Measurements from ENCODE around the gene PADI2.

The PADI2 gene

DNA sequence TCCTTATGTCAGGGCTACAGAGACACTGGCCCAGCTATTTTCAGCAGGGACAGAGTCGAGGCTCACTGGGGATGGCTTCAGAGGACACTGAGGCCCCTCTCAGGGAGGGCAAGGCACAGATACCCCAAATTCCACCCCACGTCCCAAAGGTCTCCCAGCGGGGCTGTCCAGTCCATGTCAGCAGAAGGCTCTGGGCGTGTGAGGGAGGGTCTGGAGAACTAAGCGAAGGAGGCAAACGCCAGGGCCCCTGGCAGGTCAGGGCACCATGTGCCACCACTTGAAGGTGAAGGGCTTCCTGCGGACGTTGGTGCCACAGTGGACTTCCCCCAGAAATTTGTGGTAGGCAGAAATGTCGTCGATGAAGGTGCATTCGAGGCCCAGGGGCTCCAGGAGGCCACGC, 50.5 kb downstream of the PADI2 start:
- no peak overlapping the region for H2BK120ac ChIP-seq (ENCODE audit: low read depth, low read length)
- H3K9me3 ChIP-seq (ENCODE audit: control insufficient read depth, low read length) = peaks cover 5% of the 10 kb centered on the region
- no peak overlapping the region for H2AFZ ChIP-seq (ENCODE audit: low read depth, low read length)
- no peak overlapping the region for H4K8ac ChIP-seq (ENCODE audit: low read length)
- DNase-seq = no peak
- H3K36me3 ChIP-seq (ENCODE audit: control insufficient read depth in 1 of 2, insufficient read depth in 2 of 2, low read depth in 1 of 2, low read length in 2 of 2) = peaks cover 0 to 53% of the 10 kb centered on the region in 2 experiments
- H3K27me3 ChIP-seq (ENCODE audit: control insufficient read depth in 1 of 2, insufficient read depth in 1 of 2, low read length in 2 of 2) = peaks cover 0 to 60% of the 10 kb centered on the region in 2 experiments
- H3K9ac ChIP-seq (ENCODE audit: low read length) = no peak overlapping the region
- WGBS = 68% methylated on average over 12 of the region's 12 CpGs
- H3K79me1 ChIP-seq (replicated peaks; ENCODE audit: low read length, poor library complexity, severe bottlenecking) = no peaks in the 10 kb centered on the region
- H3K23ac ChIP-seq (ENCODE audit: low read length in 2 of 2) = no peak overlapping the region
- no peak overlapping the region for H2BK15ac ChIP-seq (ENCODE audit: low read depth, poor library complexity, severe bottlenecking)
- H3K4ac ChIP-seq (ENCODE audit: low read depth in 1 of 2, low read length in 2 of 2) = no peak overlapping the region
- peaks cover 5% of the 10 kb centered on the region for H3K4me1 ChIP-seq (ENCODE audit: control insufficient read depth, insufficient read depth, low read depth, low read length)
- no peak overlapping the region for H2BK12ac ChIP-seq (ENCODE audit: low read length in 2 of 2)
- H4K91ac ChIP-seq (ENCODE audit: low read length) = no peak overlapping the region
- H3K14ac ChIP-seq (ENCODE audit: low read length in 2 of 2) = no peak overlapping the region
- H3K27ac ChIP-seq (ENCODE audit: low read length, poor library complexity, severe bottlenecking) = no peak overlapping the region
- no peak overlapping the region for H3K4me3 ChIP-seq (ENCODE audit: insufficient read depth in 1 of 2, low read depth in 1 of 2, low read length in 2 of 2)
- H3K4me2 ChIP-seq (ENCODE audit: low read length, poor library complexity, severe bottlenecking) = no peak overlapping the region
- H3K18ac ChIP-seq (ENCODE audit: low read depth in 1 of 2, low read length in 2 of 2) = no peak overlapping the region
- no peak overlapping the region for H2AK5ac ChIP-seq (ENCODE audit: low read length, severe bottlenecking)
- H2BK5ac ChIP-seq (ENCODE audit: low read depth, low read length, poor library complexity, severe bottlenecking) = no peak overlapping the region

DNA sequence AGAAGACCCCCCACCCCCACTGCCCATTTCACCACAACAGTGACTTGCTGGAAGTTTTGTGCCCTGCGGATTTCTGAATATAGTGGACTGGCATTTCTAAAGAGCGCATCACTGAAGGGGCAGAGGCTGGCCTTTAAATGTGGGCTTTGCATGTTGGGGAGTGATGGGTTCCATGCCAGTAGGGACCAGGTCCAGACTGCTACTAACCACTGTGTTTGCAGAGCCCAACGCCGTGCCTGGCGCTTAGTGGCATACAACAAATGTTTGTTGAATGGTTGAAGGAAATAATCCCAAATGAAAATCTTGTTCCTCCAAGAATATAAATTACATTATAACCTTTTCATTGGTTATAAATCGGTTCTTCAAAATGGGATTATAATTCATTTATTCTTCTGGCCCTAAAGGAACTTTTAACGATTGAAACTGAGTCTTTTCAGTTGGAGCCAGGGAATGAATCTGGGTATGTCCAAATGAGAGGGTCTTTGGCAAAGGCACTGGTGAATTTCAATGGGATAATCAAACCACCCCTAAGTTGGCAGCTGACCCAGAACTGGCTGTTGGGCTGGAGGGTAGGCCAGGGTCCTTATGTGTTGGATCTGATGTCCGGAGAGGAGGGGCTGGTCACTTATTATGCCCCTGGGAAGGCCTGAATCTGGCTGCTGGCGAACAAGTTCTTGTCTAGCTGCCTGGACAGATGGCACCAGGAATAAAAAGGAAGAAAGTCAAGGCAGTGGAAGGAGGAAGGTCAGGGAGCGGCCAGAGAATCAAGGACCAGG, 51.6 kb downstream of the PADI2 start:
- peaks cover 0 to 57% of the 10 kb centered on the region in 2 experiments for H3K27me3 ChIP-seq (ENCODE audit: control insufficient read depth in 1 of 2, insufficient read depth in 1 of 2, low read length in 2 of 2)
- no peak overlapping the region for H3K4me2 ChIP-seq (ENCODE audit: low read length, poor library complexity, severe bottlenecking)
- no peak overlapping the region for H3K9ac ChIP-seq (ENCODE audit: low read length)
- H3K36me3 ChIP-seq (ENCODE audit: control insufficient read depth in 1 of 2, insufficient read depth in 2 of 2, low read depth in 1 of 2, low read length in 2 of 2) = peaks cover 0 to 50% of the 10 kb centered on the region in 2 experiments
- H2BK120ac ChIP-seq (ENCODE audit: low read depth, low read length) = no peak overlapping the region
- no peak overlapping the region for H2AFZ ChIP-seq (ENCODE audit: low read depth, low read length)
- no peak overlapping the region for H3K18ac ChIP-seq (ENCODE audit: low read depth in 1 of 2, low read length in 2 of 2)
- H3K23ac ChIP-seq (ENCODE audit: low read length in 2 of 2) = no peak overlapping the region
- H2BK12ac ChIP-seq (ENCODE audit: low read length in 2 of 2) = no peak overlapping the region
- no peak for DNase-seq
- H3K79me1 ChIP-seq (replicated peaks; ENCODE audit: low read length, poor library complexity, severe bottlenecking) = no peaks in the 10 kb centered on the region
- no peak overlapping the region for H4K8ac ChIP-seq (ENCODE audit: low read length)
- WGBS = 73% methylated on average over 5 of the region's 10 CpGs
- H3K27ac ChIP-seq (ENCODE audit: low read length, poor library complexity, severe bottlenecking) = no peak overlapping the region
- no peak overlapping the region for H2AK5ac ChIP-seq (ENCODE audit: low read length, severe bottlenecking)
- H3K14ac ChIP-seq (ENCODE audit: low read length in 2 of 2) = no peak overlapping the region
- H2BK15ac ChIP-seq (ENCODE audit: low read depth, poor library complexity, severe bottlenecking) = no peak overlapping the region
- no peak overlapping the region for H4K91ac ChIP-seq (ENCODE audit: low read length)
- no peak overlapping the region for H3K4me3 ChIP-seq (ENCODE audit: insufficient read depth in 1 of 2, low read depth in 1 of 2, low read length in 2 of 2)
- H3K4me1 ChIP-seq (ENCODE audit: control insufficient read depth, insufficient read depth, low read depth, low read length) = peaks cover 5% of the 10 kb centered on the region
- H3K9me3 ChIP-seq (ENCODE audit: control insufficient read depth, low read length) = peaks cover 5% of the 10 kb centered on the region
- no peak overlapping the region for H3K4ac ChIP-seq (ENCODE audit: low read depth in 1 of 2, low read length in 2 of 2)
- H2BK5ac ChIP-seq (ENCODE audit: low read depth, low read length, poor library complexity, severe bottlenecking) = no peak overlapping the region

DNA sequence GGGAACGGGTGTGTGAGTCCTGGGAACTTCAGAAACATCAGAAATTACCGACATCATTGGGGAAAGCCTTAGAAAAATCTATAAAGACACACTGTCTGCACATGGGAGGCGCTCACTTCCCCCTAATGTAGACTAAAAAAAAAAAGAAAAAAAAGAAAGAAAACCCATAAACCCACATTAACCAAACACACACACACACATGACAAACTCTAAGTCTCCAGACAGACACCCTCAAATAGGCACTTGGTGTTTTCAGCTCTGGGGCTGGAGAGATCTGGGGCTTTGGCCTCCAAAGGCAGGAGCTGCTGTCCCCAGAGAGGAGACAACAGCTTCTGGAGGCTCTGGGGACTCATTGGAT, 52.2 kb downstream of the PADI2 start:
- H4K91ac ChIP-seq (ENCODE audit: low read length) = no peak overlapping the region
- H2AFZ ChIP-seq (ENCODE audit: low read depth, low read length) = no peak overlapping the region
- no peak overlapping the region for H4K8ac ChIP-seq (ENCODE audit: low read length)
- no peaks in the 10 kb centered on the region for H3K79me1 ChIP-seq (replicated peaks; ENCODE audit: low read length, poor library complexity, severe bottlenecking)
- peaks cover 0 to 48% of the 10 kb centered on the region in 2 experiments for H3K36me3 ChIP-seq (ENCODE audit: control insufficient read depth in 1 of 2, insufficient read depth in 2 of 2, low read depth in 1 of 2, low read length in 2 of 2)
- no peak overlapping the region for H3K14ac ChIP-seq (ENCODE audit: low read length in 2 of 2)
- H2BK5ac ChIP-seq (ENCODE audit: low read depth, low read length, poor library complexity, severe bottlenecking) = no peak overlapping the region
- H3K4me3 ChIP-seq (ENCODE audit: insufficient read depth in 1 of 2, low read depth in 1 of 2, low read length in 2 of 2) = no peak overlapping the region
- no peak overlapping the region for H2BK12ac ChIP-seq (ENCODE audit: low read length in 2 of 2)
- no peak overlapping the region for H3K4me2 ChIP-seq (ENCODE audit: low read length, poor library complexity, severe bottlenecking)
- no peak overlapping the region for H2BK15ac ChIP-seq (ENCODE audit: low read depth, poor library complexity, severe bottlenecking)
- no peak overlapping the region for H3K4ac ChIP-seq (ENCODE audit: low read depth in 1 of 2, low read length in 2 of 2)
- no peak overlapping the region for H2AK5ac ChIP-seq (ENCODE audit: low read length, severe bottlenecking)
- H2BK120ac ChIP-seq (ENCODE audit: low read depth, low read length) = no peak overlapping the region
- H3K23ac ChIP-seq (ENCODE audit: low read length in 2 of 2) = no peak overlapping the region
- WGBS = 94% methylated on average over 3 of the region's 3 CpGs
- no peak overlapping the region for H3K9ac ChIP-seq (ENCODE audit: low read length)
- no peak overlapping the region for H3K27ac ChIP-seq (ENCODE audit: low read length, poor library complexity, severe bottlenecking)
- no peak overlapping the region for H3K18ac ChIP-seq (ENCODE audit: low read depth in 1 of 2, low read length in 2 of 2)
- H3K27me3 ChIP-seq (ENCODE audit: control insufficient read depth in 1 of 2, insufficient read depth in 1 of 2, low read length in 2 of 2) = peaks cover 0 to 53% of the 10 kb centered on the region in 2 experiments
- peaks cover 5% of the 10 kb centered on the region for H3K4me1 ChIP-seq (ENCODE audit: control insufficient read depth, insufficient read depth, low read depth, low read length)
- H3K9me3 ChIP-seq (ENCODE audit: control insufficient read depth, low read length) = peaks cover 5% of the 10 kb centered on the region
- no peak for DNase-seq

DNA sequence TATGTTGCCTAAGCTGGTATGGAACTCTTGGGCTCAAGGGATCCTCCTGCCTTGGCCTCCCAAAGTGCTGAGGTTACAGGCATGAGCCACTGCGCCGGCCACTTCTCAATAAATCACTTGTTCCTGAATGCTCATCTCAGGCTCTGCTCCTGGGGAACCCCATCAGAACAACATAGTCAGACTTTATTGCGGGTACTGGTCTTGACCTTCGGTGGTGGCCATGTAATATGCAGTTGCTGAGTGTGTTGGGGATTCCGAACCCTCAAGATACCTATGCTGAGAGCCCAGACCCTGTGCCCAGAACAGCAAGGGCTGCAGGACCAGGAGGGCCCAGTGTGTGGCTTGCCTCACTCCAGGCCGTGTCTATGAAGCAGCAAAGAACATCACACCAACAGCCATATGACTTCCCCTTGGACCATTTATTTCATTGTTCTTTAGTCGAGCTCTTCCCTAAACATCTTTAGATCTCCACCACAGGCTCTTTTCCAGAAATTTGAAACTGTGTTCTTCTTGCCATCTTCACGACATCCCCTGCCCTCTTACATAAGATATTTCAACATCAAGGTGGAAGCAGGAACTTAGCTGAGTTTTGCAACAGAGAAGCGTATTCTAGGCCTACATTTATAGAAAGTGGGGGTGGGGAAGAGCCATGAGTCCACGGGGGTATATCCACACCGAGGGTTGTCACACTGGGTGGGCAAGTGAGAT, 52.7 kb downstream of the PADI2 start:
- Histone ChIP-seq H3K23ac (ENCODE audit: low read length in 2 of 2) (no peak overlapping the region), H3K4ac (ENCODE audit: low read depth in 1 of 2, low read length in 2 of 2) (no peak overlapping the region), H2BK15ac (ENCODE audit: low read depth, poor library complexity, severe bottlenecking) (no peak overlapping the region), H2AFZ (ENCODE audit: low read depth, low read length) (no peak overlapping the region), H4K91ac (ENCODE audit: low read length) (no peak overlapping the region), H2BK12ac (ENCODE audit: low read length in 2 of 2) (no peak overlapping the region), H3K27me3 (ENCODE audit: control insufficient read depth in 1 of 2, insufficient read depth in 1 of 2, low read length in 2 of 2) (peaks cover 0 to 50% of the 10 kb centered on the region in 2 experiments), H2AK5ac (ENCODE audit: low read length, severe bottlenecking) (no peak overlapping the region), H3K4me1 (ENCODE audit: control insufficient read depth, insufficient read depth, low read depth, low read length) (peaks cover 5% of the 10 kb centered on the region), H3K79me1 (replicated peaks; ENCODE audit: low read length, poor library complexity, severe bottlenecking) (no peaks in the 10 kb centered on the region), H3K9me3 (ENCODE audit: control insufficient read depth, low read length) (peaks cover 5% of the 10 kb centered on the region), H3K4me2 (ENCODE audit: low read length, poor library complexity, severe bottlenecking) (no peak overlapping the region), H2BK5ac (ENCODE audit: low read depth, low read length, poor library complexity, severe bottlenecking) (no peak overlapping the region), H3K27ac (ENCODE audit: low read length, poor library complexity, severe bottlenecking) (no peak overlapping the region), H3K9ac (ENCODE audit: low read length) (no peak overlapping the region), H2BK120ac (ENCODE audit: low read depth, low read length) (no peak overlapping the region), H3K18ac (ENCODE audit: low read depth in 1 of 2, low read length in 2 of 2) (no peak overlapping the region), H3K36me3 (ENCODE audit: control insufficient read depth in 1 of 2, insufficient read depth in 2 of 2, low read depth in 1 of 2, low read length in 2 of 2) (peaks cover 0 to 44% of the 10 kb centered on the region in 2 experiments), H4K8ac (ENCODE audit: low read length) (no peak overlapping the region), H3K14ac (ENCODE audit: low read length in 2 of 2) (no peak overlapping the region), H3K4me3 (ENCODE audit: insufficient read depth in 1 of 2, low read depth in 1 of 2, low read length in 2 of 2) (no peak overlapping the region)
- no peak for DNase-seq
- WGBS = 89% methylated on average over 11 of the region's 11 CpGs

Measured in mesenchymal stem cell (in vitro differentiated cells and primary cell).